Measurements from ENCODE around the gene TBC1D24. TPM values are rescaled to one million over a fixed set of nuclear protein-coding genes. Genes with fewer than 3 reads are reported as not detected.

TBC1D24 gene
- total RNA-seq, 4 donors from 2014 or later, result 8.3 to 19.3 (median 11.6) TPM

DNA sequence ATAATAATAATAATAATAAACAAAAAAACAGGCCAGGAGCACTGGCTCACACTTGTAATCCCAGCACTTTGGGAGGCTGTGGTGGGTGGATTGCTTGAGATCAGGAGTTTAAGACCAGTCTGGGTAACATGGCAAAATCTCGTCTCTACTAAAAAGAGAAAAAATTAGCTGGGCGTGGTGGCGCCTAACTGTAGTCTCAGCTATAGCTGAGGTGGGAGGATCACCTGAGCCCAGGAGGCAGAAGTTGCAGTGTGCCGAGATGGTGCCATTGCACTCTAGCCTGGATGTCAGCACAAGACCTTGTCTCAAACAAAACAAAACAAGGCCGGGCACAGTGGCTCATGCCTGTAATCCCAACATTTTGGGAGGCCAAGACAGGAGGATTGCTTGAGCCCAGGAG lies 20.1 kb downstream of the TBC1D24 start:
- Histone ChIP-seq H3K36me3 (no peaks in the 10 kb centered on the region), H3K4me3 (no peak overlapping the region), H3K27ac (no peak overlapping the region), H3K4me1 (peaks cover 0 to 24% (median 5%) of the 10 kb centered on the region in 4 donors), H3K9me3 (no peaks in the 10 kb centered on the region), H3K27me3 (no peaks in the 10 kb centered on the region)
- TF ChIP-seq EP300 (IDR thresholded peaks at IDR 0.05; ENCODE audit: low read depth) (no peak), POLR2AphosphoS5 (IDR thresholded peaks at IDR 0.05) (no peak), POLR2A (IDR thresholded peaks at IDR 0.05) (no peak)
- TF ChIP-seq, protein P1, sequence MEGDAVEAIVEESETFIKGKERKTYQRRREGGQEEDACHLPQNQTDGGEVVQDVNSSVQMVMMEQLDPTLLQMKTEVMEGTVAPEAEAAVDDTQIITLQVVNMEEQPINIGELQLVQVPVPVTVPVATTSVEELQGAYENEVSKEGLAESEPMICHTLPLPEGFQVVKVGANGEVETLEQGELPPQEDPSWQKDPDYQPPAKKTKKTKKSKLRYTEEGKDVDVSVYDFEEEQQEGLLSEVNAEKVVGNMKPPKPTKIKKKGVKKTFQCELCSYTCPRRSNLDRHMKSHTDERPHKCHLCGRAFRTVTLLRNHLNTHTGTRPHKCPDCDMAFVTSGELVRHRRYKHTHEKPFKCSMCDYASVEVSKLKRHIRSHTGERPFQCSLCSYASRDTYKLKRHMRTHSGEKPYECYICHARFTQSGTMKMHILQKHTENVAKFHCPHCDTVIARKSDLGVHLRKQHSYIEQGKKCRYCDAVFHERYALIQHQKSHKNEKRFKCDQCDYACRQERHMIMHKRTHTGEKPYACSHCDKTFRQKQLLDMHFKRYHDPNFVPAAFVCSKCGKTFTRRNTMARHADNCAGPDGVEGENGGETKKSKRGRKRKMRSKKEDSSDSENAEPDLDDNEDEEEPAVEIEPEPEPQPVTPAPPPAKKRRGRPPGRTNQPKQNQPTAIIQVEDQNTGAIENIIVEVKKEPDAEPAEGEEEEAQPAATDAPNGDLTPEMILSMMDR (IDR thresholded peaks at IDR 0.05), result no peak
- DNase-seq, result no peak
- in situ Hi-C loops (cut with MboI; ENCODE audit: low pct_ligation_motif_present in 1 of 4, low pct_unique_long_range_greater_than_20kb in 1 of 4, low sequenced_read_pairs in 3 of 4) (loop anchor here (10.0 to 25.0 kb wide), 4 partner anchors 60 to 333 kb away; partner anchors contain the start of genes ABCA3 (in 2 of the 4), CASKIN1 (in 1 of the 4) and TRAF7 (in 1 of the 4)), intact Hi-C loops (cut with DNase I; ENCODE audit: low total_unique reads) (loop anchor here (5.0 kb wide), 1 partner anchor 153 kb away; the partner anchor contains the start of gene ABCA3)
- WGBS, 2 donors (ENCODE audit: low coverage in 1 of 2), result 50 to 86% methylated on average over 1 to 5 of the region's 5 CpGs

- no peak for DNase-seq
- H3K4me1 ChIP-seq, result peaks cover 2 to 29% (median 9%) of the 10 kb centered on the region in 4 donors
- TF ChIP-seq POLR2A (IDR thresholded peaks at IDR 0.05) (no peak), POLR2AphosphoS5 (IDR thresholded peaks at IDR 0.05) (no peak), EP300 (IDR thresholded peaks at IDR 0.05; ENCODE audit: low read depth) (no peak)
- TF ChIP-seq, protein P1 (IDR thresholded peaks at IDR 0.05), result no peak
- WGBS, 2 donors (ENCODE audit: low coverage in 1 of 2), result 89 to 96% methylated on average over 7 to 61 of the region's 62 CpGs
- intact Hi-C loops (cut with DNase I; ENCODE audit: low total_unique reads) (loop anchor here (5.0 kb wide), 1 partner anchor 154 kb away; the partner anchor contains the start of gene ABCA3), in situ Hi-C loops (cut with MboI; ENCODE audit: low pct_ligation_motif_present in 1 of 4, low pct_unique_long_range_greater_than_20kb in 1 of 4, low sequenced_read_pairs in 3 of 4) (loop anchor here (10.0 to 25.0 kb wide), 4 partner anchors 62 to 334 kb away; partner anchors contain the start of genes ABCA3 (in 2 of the 4), CASKIN1 (in 1 of the 4) and TRAF7 (in 1 of the 4))
- H3K9me3 ChIP-seq, result no peaks in the 10 kb centered on the region
- no peak overlapping the region for H3K4me3 ChIP-seq
- H3K27ac ChIP-seq, result no peak overlapping the region
- no peaks in the 10 kb centered on the region for H3K36me3 ChIP-seq
- H3K27me3 ChIP-seq, result no peaks in the 10 kb centered on the region
Measured at GRCh38 chr16:2496223-2497115, 21.5 kb downstream of the TBC1D24 start.

GRCh38 chr16:2497116-2497630 lies 22.2 kb downstream of the TBC1D24 start:
- H3K9me3 ChIP-seq, result no peaks in the 10 kb centered on the region
- no peaks in the 10 kb centered on the region for H3K36me3 ChIP-seq
- H3K4me1 ChIP-seq, result peaks cover 6 to 29% (median 11%) of the 10 kb centered on the region in 4 donors
- no peak for DNase-seq
- intact Hi-C loops (cut with DNase I; ENCODE audit: low total_unique reads) (loop anchor here (5.0 kb wide), 1 partner anchor 155 kb away; the partner anchor contains the start of gene ABCA3), in situ Hi-C loops (cut with MboI; ENCODE audit: low pct_ligation_motif_present in 1 of 4, low pct_unique_long_range_greater_than_20kb in 1 of 4, low sequenced_read_pairs in 3 of 4) (loop anchor here (10.0 to 25.0 kb wide), 4 partner anchors 62 to 335 kb away; partner anchors contain the start of genes ABCA3 (in 2 of the 4), CASKIN1 (in 1 of the 4) and TRAF7 (in 1 of the 4))
- no peaks in the 10 kb centered on the region for H3K27me3 ChIP-seq
- 62% methylated on average over 21 of the region's 21 CpGs; no CpG with 5 or more reads in 1 of the 2 donors for WGBS, 2 donors (ENCODE audit: low coverage in 1 of 2)
- H3K4me3 ChIP-seq, result no peak overlapping the region
- TF ChIP-seq, protein P1 (IDR thresholded peaks at IDR 0.05), result no peak
- TF ChIP-seq POLR2A (IDR thresholded peaks at IDR 0.05), result no peak
- TF ChIP-seq POLR2AphosphoS5 (IDR thresholded peaks at IDR 0.05), result no peak
- TF ChIP-seq EP300 (IDR thresholded peaks at IDR 0.05; ENCODE audit: low read depth), result no peak
- no peak overlapping the region for H3K27ac ChIP-seq
